ENCODE results near the gene POF1B. TPM values are rescaled to one million over a fixed set of nuclear protein-coding genes. Genes with fewer than 3 reads are reported as not detected.
"Not testable (repeated sequence)": the region's sequence is repeated elsewhere in the genome, so short reads cannot be mapped to it uniquely, and the experiment has no call there.

The POF1B gene, protein sequence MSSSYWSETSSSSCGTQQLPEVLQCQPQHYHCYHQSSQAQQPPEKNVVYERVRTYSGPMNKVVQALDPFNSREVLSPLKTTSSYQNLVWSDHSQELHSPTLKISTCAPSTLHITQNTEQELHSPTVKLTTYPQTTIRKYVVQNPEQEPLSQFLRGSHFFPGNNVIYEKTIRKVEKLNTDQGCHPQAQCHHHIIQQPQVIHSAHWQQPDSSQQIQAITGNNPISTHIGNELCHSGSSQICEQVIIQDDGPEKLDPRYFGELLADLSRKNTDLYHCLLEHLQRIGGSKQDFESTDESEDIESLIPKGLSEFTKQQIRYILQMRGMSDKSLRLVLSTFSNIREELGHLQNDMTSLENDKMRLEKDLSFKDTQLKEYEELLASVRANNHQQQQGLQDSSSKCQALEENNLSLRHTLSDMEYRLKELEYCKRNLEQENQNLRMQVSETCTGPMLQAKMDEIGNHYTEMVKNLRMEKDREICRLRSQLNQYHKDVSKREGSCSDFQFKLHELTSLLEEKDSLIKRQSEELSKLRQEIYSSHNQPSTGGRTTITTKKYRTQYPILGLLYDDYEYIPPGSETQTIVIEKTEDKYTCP
- under 1 TPM; 0.17 to 0.92 (median 0.40) TPM for polyA plus RNA-seq (ENCODE audit: insufficient read length in 4 of 4)

DNA sequence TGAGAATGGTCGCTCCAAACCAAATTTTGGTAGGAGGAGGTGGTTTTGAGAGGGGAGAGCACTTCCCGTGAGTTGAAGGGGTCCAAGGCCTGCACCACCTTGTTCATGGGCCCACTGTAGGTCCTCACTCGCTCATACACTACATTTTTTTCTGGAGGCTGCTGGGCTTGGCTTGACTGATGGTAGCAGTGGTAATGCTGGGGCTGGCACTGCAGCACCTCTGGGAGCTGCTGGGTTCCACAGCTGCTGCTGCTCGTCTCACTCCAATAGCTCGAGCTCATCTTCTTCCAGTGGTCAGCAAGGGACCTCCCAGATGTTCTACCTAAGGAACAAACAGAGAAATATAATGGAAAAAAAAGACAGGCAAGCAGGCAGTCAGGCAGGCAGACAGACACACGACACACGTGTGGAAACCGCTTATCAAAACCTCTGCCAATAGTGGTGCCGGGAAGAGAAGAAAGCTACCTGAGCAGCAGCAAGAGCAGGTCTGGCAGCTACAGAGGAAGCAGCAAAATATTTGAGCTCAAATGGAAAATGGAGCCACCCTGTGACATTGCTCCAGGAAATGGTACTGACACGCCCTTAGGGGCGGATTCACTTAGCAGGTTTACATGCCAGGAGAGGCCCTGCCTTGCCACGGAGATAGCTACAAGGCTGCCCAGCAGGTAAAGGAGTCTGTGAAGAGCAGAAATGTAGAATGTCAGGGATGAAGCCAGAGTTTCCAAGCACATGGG lies at the start of gene POF1B:
TSS of gene POF1B (minus strand) at position 492 of the 734 bp plus-strand sequence. CDS start at position 281, 211 bp downstream.
- no peak for DNase-seq (ENCODE audit: low read depth in 4 of 4, low spot score in 2 of 4)

DNA sequence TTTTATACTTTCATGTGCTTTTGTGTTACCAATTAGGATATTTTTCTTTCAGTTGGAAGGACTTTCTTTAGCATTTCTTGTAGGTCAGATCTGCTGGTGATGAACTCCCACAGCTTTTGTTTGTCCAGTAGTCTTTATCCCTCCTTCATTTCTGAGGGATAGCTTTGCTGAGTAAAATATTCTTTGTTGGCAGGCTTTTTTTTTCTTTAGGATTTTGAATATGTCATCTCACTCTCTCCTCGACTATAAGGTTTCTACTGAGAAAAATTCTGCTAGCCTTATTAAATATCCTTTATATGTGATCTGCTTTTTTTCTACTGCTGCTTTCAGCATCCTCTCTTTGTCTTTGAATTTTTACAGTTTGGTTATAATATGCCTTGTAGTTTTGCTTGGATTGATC lies 49.6 kb upstream of the POF1B start:
- no peak for DNase-seq (ENCODE audit: low read depth in 4 of 4, low spot score in 2 of 4)

DNA sequence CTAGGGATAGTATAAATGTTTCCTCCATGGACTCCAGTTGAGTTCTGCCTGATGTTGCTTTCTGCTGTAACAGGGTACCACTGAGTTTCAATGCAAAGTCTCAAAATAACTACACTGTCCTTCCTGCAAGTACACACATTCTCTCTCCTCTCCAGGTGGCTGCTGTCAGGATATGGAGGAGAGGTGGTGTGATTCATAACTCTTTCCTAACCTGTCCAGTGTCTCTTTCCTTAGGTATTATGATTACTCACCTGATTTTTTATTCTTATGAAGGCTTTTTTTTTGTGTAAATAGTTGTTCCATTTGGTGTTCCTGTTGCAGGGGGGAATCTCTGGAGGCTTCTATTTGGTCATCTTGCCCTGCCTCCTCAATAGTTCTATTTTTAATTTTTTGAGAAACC lies 39.8 kb upstream of the POF1B start:
- no peak for DNase-seq (ENCODE audit: low read depth in 4 of 4, low spot score in 2 of 4)

DNA sequence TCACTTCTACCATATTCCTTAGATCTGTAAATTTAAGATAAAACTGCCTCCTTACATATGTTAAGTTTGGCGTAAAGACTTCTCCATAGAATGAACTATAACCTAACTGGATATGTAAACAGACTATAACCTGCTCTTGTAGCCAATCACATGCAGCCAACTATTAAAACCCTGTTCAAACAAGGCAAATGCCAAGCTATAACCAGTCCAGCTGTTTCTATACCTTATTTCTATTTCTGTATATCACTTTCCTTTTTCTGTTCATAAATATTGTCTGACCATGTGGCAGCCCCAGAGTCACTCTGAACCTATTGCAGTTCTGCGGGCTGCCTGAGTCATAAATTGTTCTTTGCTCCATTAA lies 12.4 kb upstream of the POF1B start:
- no peak for DNase-seq (ENCODE audit: low read depth in 4 of 4, low spot score in 2 of 4)

DNA sequence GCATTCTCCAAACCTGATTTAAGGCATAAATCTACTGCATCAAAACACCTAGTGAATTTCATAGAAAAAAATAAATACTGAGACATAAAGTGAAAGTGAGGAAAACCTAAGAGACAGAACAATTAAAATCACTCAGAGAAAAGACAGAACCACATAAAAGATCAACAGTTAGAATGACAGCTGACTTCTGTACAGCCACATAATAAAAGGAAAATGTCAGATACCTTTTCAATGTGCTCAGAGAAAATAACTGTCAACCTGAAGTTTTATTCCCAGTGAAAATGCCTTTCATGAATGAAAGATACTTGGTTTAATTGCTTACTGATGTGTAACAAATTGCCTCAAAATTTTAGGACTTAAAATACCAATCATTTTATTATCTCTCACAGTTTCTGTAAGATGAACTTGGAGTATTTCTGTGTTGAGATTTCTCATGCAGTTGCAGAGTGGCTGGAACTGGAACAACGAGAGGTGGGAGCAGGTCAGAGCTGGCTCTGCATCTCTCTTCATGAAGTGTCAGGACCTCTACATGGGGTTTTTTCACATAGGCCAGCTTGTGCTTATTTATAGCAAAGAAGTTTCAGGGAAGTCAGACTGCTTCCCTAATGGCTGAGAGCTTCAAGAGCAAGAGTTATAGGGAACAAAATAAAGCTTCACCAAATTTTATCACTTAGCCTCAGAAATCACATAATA lies 11.9 kb upstream of the POF1B start:
- DNase-seq (ENCODE audit: low read depth in 4 of 4, low spot score in 2 of 4) = no peak

DNA sequence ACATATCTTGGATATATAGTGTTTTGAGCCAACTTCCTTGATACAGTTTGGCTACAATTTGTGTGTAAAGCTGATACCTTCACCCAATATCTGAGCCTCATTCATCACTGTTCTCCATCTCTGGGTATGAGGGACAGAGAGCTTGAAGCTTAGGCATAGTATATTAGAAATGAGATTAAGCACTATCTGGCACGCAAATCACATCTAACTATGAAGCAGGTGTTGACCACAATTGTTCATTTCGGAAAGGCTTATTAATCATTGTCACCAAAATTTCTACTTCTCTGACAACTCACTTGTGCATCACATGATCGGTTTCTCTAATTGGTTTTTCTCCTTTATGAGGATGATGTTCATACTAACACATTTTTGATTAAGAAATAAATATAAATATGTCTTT lies 2.1 kb upstream of the POF1B start:
- no peak for DNase-seq (ENCODE audit: low read depth in 4 of 4, low spot score in 2 of 4)

DNA sequence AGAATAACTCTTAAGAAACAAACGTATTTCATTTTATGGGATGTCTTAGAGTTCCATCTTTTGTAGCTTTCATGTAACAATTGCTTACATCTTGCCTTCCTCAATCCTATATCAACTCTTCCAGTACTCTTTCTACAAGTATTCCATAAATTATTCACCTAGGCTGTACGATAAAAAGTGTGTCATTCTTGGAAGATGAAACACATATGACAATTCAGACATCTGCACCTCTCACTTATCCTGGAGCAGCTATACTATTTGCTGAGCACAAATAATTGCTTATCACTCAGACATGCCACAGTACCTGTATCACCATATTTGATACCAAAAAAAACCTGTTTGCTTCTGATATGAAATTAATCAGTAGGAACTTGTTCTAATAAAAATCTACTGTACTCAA lies 1.0 kb downstream of the POF1B start:
- no peak for DNase-seq (ENCODE audit: low read depth in 4 of 4, low spot score in 2 of 4)

DNA sequence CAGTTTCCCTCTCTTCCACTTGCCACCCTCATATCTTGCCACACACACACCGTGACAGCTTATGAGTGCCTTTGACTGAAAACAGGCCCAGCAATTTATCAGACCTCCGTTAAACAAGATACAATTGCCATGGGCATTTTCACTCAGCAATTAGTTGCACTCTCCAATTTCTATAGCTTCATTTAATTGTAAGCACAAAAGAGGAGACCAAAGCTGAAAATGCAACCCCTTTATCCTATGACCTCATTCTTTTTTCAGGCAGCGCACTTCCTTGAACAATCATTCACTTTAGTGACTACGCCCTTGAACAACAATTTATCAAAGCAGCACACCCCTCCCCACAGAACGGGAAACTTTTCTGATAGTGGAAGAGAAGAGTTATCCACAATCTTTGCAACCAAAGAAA lies 4.1 kb downstream of the POF1B start:
- DNase-seq (ENCODE audit: low read depth in 4 of 4, low spot score in 2 of 4) = no peak

DNA sequence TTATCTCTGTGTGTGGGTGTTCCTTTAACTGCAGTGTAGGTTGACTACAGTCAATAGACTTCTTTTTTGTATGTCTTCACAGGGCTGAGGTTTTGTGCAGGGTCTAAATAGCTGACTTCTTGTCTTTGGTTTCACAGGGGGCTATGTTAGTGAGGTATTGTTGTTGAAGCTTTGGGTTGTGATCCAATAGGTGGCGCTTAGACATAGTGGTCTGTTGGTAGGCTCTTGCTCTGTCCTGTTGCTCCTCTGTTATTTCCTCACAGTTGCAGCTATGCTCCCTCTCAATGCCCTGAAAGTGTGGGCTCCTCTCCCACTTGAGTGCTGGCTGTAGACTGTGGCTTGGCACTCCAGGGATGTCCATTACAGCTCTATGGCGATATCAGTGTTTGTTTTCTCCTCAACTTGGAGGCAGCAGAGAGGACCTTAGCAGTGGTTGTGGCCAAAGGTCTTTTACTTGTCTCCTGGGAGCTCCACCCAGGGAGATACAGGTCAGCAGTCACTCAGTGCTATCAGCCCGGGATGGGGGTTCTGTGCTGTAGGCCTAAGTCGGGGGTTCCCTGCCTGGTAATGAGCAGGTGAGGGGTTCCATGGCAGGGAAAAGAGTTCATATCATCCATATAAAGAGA lies 14.0 kb downstream of the POF1B start:
- no peak for DNase-seq (ENCODE audit: low read depth in 4 of 4, low spot score in 2 of 4)

DNA sequence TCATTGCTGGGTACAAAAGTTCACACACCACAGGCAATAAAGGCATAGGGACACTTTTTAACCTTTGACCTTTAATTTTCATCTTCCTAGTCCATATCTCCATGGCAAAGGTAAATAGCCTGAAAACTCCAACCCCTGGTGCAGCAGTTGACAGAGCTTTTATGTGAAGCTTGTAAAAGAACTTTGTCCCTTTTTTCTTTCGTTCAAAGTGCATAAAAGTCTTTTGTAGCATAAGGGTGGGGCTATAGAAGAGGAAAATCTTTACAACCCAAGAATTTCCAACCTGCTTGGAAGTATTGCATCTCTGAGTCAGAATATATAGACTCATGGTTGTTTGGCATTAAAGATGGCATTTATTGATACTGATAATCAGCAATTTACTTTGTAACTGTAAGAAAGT lies 20.4 kb downstream of the POF1B start:
- DNase-seq (ENCODE audit: low read depth in 4 of 4, low spot score in 2 of 4) = no peak

DNA sequence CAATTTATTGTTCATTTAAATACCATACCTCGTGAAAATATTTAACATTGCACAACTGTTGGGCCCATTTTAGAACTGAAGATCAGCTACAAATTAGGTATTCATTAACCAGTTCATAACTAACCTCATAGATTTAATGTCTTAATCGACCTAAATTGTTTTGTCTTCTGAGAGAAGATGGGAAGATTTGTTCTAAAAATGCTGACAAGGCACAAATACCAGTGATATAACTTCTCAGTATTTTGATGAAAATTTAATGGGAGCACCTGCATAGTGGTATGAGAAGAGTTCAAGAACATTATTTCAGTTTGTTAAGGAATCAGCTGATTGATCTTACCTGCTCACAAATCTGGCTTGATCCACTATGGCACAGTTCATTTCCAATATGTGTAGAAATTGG lies 33.9 kb downstream of the POF1B start:
- DNase-seq (ENCODE audit: low read depth in 4 of 4, low spot score in 2 of 4) = no peak

DNA sequence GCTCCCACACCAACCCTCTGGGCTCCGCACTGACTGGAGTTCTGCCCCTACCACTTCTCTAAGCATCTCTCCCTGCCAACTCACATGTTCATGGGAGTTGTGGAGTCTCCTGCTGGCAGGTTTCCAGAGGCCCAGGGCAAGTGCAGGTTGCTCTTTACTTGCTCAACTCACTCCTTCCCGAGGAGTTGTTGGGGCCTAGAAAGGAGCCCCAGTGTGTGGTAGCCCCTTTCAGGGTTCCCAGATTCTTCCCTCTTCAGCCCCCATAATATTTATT lies 52.5 kb downstream of the POF1B start:
- no peak for DNase-seq (ENCODE audit: low read depth in 4 of 4, low spot score in 2 of 4)

DNA sequence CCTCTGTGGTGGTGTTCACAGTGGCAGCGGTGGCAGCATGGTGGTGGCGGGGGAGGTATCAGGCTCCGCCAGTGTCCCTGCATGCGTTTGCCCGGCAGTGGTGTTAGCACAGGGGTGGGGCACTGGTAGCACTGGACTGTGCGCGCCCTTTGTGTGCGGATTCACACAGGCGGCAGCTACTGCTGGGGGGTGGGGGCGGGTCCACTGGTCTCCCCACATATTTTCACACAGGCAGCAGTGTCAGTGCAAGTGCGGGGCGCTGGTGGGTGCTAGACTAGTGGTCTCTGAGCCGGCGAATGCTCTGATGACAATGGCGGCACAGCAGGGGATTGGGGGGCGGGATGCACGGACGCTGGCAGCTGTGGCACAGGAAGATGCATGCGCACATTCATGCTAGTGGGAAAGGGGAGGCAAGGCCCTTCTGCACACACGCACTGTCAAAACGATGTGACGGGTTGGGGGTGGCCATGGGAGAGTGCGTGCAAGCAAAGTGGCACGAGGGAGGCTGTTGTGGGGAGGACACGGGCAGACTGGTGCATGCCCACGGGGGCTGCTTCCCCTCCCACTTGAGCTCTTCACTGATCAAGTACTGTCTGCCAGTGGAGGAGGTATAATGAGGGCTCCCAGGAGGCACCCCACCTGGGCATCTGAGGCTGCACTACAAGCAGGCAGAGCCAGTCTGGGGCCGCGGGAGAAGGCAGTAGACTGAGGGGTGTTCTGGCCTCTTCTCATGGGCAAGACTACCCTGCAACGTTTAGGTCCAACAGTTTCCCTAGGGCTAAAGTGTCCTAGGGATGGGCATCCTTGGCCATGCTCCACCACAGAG lies 53.0 kb downstream of the POF1B start:
- no peak for DNase-seq (ENCODE audit: low read depth in 4 of 4, low spot score in 2 of 4)

DNA sequence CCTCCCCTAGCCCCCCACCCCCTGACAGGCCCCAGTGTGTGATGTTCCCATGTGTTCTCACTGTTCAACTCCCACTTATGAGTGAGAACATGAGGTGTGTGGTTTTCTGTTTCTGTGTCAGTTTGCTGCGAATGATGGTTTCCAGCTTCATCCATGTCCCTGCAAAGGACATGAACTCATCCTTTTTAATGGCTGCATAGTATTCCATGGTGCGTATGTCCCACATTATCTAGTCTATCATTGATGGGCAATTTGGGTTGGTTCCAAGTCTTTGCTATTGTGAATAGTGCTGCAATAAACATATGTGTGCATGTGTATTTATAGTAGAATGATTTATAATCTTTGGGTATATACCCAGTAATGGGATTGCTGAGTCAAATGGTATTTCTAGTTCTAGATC lies 68.1 kb downstream of the POF1B start:
- DNase-seq (ENCODE audit: low read depth in 4 of 4, low spot score in 2 of 4) = not testable (repeated sequence)

DNA sequence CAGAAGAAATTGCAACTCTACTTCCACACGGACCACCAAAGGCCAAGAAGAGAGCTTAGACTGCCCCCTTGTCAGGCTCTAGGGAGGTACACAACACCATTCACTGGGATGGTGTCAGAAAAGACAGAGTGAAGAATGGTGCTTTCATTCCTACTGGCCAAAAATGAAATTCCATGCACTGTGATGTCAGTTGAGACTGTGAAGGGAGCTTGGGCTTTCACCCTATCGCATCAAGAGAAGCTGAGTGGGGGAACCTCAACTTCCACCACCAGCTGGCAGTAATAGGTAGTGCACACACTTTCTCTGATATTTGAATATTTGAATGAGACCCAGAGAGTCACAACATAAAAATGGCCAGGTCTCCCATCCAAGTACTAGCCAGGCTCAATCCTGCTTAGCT lies 69.7 kb downstream of the POF1B start:
- no peak for DNase-seq (ENCODE audit: low read depth in 4 of 4, low spot score in 2 of 4)

DNA sequence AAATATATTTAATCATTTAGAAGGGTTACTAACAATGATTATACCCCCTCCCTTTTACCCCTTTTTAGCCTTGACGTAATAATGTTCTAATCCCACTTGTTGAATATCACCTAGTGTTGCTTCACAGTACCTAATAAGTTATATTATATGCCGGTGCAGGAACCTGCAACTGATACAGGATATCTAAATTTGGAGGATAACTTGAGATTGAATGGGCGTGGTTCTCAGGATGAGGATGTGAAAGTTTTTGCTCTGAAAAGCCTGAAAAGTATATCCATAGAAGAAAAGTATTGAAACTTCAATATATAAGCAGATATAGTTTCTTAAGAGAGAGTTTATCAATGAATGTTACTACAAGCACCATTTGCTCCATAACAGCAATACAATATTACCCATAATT lies 75.9 kb downstream of the POF1B start:
- DNase-seq (ENCODE audit: low read depth in 4 of 4, low spot score in 2 of 4) = no peak

DNA sequence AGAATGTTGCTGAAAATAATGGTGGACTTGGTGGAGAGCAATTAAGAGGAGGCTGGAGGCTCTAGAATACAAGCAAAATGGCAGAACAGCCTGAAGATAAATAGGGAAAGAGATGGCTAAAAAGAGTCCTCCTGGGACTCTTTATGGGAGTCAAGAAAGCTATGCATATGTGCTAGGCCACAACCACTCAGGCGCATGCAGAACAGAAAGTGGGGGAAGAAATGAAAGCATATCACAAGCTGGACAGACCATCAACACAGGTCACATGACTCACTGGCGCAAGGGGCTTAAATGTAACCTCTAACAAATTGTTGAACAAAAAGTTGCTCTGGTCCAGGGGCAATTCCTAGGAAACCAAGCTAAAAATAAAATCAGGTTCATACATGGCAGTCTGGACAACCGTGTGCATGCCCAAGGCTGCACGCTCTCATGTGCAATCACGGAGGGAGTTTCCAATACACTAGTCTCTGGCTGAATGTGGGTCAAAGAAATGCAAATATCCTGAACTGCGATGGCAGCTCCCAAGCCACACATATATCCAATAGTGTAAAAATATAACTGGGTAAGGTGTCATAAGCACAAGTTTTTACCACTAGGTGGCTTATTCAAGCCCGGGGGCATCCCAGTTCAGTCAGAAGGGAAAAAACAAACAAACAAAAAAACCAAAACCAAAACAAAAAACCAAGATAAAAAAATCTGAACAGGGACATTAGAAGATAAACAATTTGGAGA lies 90.3 kb downstream of the POF1B start:
- no peak for DNase-seq (ENCODE audit: low read depth in 4 of 4, low spot score in 2 of 4)

DNA sequence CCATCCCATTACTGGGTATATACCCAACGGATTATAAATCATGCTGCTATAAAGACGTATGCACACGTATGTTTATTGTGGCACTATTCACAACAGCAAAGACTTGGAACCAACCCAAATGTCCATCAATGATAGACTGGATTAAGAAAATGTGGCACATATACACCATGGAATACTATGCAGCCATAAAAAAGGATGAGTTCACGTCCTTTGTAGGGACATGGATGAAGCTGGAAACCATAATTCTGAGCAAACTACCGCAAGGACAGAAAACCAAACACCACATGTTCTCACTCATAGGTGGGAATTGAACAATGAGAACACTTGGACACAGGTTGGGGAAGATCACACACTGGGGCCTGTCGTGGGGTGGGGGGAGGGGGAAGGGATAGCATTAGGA lies 94.2 kb downstream of the POF1B start:
- DNase-seq (ENCODE audit: low read depth in 4 of 4, low spot score in 2 of 4) = not testable (repeated sequence)

DNA sequence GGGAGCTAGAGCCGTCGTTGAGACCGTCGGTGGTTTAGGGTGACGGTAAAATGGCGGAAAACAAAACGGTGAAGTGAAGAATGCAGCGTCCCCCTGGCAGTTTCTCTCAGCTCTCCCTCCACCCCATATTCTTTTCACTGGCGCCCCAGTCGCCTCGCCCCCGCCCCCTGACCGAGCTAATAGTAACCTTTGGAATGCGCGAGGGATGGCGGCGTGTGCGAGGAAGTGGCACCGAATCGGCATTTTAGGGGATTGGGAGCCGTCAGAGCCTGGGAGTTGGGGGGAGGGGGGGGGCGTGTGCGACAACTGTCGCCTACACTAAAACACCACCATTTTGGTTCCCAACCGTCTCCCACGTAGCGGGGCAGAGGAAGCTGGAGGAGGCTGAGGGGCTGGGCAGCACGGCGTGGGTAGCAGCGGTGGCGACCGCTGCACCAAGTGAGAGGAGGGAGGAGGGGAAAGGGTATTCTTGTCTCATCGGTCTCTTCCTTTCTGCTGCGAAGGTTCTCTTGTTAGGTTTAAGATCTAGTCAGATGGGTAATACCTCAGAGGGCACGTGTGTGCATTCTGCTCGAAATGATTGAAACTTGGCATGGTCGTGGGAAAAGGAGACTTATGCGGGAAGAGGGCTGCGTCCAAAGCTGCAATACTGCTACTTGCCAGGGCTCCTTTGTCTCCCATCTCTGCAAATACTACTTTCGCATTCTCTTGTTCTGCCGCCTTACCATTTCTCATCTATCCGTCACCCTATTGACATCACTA lies 134.8 kb downstream of the POF1B start:
- DNase-seq (ENCODE audit: low read depth in 4 of 4, low spot score in 2 of 4) = peak; percentile 18 to 48 (median 38)
